ENCODE results near the gene RALGPS1. TPM values are rescaled to one million over a fixed set of nuclear protein-coding genes. Genes with fewer than 3 reads are reported as not detected.

Gene RALGPS1
- total and polyA plus RNA-seq, 2 of the 13 experiments (the other 11 are each of a cell fraction or from before 2014, with no cell fraction given) = 3.7 to 6.5 TPM

DNA sequence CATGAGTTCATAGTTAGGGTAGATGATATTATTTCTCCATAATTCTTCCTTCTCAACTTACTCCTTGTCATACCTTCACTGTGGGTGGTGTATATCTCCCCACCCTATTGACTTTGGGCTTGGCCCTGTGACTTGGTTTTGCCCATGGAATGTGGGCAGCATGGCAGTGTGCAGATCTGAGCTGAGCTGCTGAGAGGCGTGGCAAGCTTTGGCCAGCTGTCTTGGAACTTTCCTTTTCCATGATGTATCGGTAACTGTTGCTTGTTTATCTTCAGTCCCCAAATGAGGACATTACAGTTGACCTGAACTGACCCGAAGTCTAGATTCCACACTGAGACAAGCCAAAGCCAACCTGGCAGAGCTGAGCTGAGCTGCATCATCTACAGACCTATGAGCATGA is 70.4 kb downstream of the RALGPS1 start:
- POLR2A ChIA-PET = no interaction called here
- H3K36me3 ChIP-seq (replicated peaks in 1 of 2; ENCODE audit: control insufficient read depth in 1 of 2, insufficient read depth in 2 of 2, low read length in 2 of 2) = no peaks in the 10 kb centered on the region
- TF ChIP-seq DMTF1 (CRISPR knock-in tag; IDR thresholded peaks at IDR 0.05) (no peak), PTBP1 (IDR thresholded peaks at IDR 0.05; ENCODE audit: low read depth, low read length, poor library complexity, severe bottlenecking) (no peak), ZFP37 (CRISPR knock-in tag; IDR thresholded peaks at IDR 0.05; ENCODE audit: borderline replicate concordance) (no peak), FOXJ3 (CRISPR knock-in tag; IDR thresholded peaks at IDR 0.05; ENCODE audit: borderline replicate concordance) (no peak), KLF6 (CRISPR knock-in tag; IDR thresholded peaks at IDR 0.05) (no peak), ZNF781 (CRISPR knock-in tag; IDR thresholded peaks at IDR 0.05; ENCODE audit: borderline replicate concordance, not compliant biosample characterization) (no peak), CC2D1A (CRISPR knock-in tag; IDR thresholded peaks at IDR 0.05) (no peak), ZFP62 (CRISPR knock-in tag; IDR thresholded peaks at IDR 0.05) (no peak), ZNF530 (CRISPR knock-in tag; IDR thresholded peaks at IDR 0.05; ENCODE audit: low read depth) (no peak)
- TF ChIP-seq, protein P1, sequence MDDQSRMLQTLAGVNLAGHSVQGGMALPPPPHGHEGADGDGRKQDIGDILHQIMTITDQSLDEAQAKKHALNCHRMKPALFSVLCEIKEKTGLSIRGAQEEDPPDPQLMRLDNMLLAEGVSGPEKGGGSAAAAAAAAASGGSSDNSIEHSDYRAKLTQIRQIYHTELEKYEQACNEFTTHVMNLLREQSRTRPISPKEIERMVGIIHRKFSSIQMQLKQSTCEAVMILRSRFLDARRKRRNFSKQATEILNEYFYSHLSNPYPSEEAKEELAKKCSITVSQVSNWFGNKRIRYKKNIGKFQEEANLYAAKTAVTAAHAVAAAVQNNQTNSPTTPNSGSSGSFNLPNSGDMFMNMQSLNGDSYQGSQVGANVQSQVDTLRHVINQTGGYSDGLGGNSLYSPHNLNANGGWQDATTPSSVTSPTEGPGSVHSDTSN (CRISPR knock-in tag; IDR thresholded peaks at IDR 0.05; ENCODE audit: borderline replicate concordance) = no peak
- TF ChIP-seq, protein P2, sequence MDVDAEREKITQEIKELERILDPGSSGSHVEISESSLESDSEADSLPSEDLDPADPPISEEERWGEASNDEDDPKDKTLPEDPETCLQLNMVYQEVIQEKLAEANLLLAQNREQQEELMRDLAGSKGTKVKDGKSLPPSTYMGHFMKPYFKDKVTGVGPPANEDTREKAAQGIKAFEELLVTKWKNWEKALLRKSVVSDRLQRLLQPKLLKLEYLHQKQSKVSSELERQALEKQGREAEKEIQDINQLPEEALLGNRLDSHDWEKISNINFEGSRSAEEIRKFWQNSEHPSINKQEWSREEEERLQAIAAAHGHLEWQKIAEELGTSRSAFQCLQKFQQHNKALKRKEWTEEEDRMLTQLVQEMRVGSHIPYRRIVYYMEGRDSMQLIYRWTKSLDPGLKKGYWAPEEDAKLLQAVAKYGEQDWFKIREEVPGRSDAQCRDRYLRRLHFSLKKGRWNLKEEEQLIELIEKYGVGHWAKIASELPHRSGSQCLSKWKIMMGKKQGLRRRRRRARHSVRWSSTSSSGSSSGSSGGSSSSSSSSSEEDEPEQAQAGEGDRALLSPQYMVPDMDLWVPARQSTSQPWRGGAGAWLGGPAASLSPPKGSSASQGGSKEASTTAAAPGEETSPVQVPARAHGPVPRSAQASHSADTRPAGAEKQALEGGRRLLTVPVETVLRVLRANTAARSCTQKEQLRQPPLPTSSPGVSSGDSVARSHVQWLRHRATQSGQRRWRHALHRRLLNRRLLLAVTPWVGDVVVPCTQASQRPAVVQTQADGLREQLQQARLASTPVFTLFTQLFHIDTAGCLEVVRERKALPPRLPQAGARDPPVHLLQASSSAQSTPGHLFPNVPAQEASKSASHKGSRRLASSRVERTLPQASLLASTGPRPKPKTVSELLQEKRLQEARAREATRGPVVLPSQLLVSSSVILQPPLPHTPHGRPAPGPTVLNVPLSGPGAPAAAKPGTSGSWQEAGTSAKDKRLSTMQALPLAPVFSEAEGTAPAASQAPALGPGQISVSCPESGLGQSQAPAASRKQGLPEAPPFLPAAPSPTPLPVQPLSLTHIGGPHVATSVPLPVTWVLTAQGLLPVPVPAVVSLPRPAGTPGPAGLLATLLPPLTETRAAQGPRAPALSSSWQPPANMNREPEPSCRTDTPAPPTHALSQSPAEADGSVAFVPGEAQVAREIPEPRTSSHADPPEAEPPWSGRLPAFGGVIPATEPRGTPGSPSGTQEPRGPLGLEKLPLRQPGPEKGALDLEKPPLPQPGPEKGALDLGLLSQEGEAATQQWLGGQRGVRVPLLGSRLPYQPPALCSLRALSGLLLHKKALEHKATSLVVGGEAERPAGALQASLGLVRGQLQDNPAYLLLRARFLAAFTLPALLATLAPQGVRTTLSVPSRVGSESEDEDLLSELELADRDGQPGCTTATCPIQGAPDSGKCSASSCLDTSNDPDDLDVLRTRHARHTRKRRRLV (CRISPR knock-in tag; IDR thresholded peaks at IDR 0.05) = no peak
- H3K4me3 ChIP-seq (replicated peaks in 1 of 3; ENCODE audit: insufficient read depth in 1 of 3, low read depth in 2 of 3, low read length in 3 of 3) = no peak overlapping the region
- FAIRE-seq = no peak
- no peaks in the 10 kb centered on the region for H3K27me3 ChIP-seq (ENCODE audit: control insufficient read depth in 1 of 2, insufficient read depth in 2 of 2, low read length in 2 of 2)
- DNase-seq (ENCODE audit: low spot score) = no peak
- WGBS (ENCODE audit: low lambda C conversion rate) = no CpG with 5 or more reads among the region's 3 CpGs
- peaks cover 15% of the 10 kb centered on the region for H3K4me1 ChIP-seq (ENCODE audit: insufficient read depth, low read length)
- no peak overlapping the region for H3K27ac ChIP-seq (ENCODE audit: extremely low read length, insufficient read depth, low read length)
- in situ Hi-C loops (cut with HindIII; ENCODE audit: extremely low pct_ligation_motif_present, low pct_unique_long_range_greater_than_20kb) = no loop called here
- intact Hi-C loops (cut with micrococcal nuclease; ENCODE audit: unreplicated experiment) = no loop called here
- H3K79me2 ChIP-seq (ENCODE audit: insufficient read depth, low read length) = no peaks in the 10 kb centered on the region
- H2AFZ ChIP-seq (ENCODE audit: low read length) = no peak overlapping the region
- H3K9ac ChIP-seq (ENCODE audit: insufficient read depth, low read depth, low read length) = no peak overlapping the region
- CTCF ChIA-PET (ENCODE audit: low intra/inter-chr PET ratio, low total read pairs) = no interaction called here
- BruUV-seq (replicated peaks) = no TSS peak
- no peaks in the 10 kb centered on the region for H3K9me3 ChIP-seq (ENCODE audit: low read length)
- no peak for ATAC-seq
- no peak overlapping the region for H3K4me2 ChIP-seq (ENCODE audit: low read depth, low read length)
- no peaks in the 10 kb centered on the region for H4K20me1 ChIP-seq (ENCODE audit: insufficient read depth, low read length)

Measured in HepG2 (cell line).